ENCODE data around the gene CHGA.

The CHGA gene

GRCh38 chr14:92926180-92926845 is 3.4 kb downstream of the CHGA start:
- Histone ChIP-seq H3K27ac (no peak overlapping the region), H3K4me3 (no peak overlapping the region)
- DNase-seq (ENCODE audit: low spot score), result no peak
- no peak for TF ChIP-seq CTCF (IDR thresholded peaks at IDR 0.05)

GRCh38 chr14:92926931-92927330 is 4.0 kb downstream of the CHGA start:
- no peak for DNase-seq (ENCODE audit: low spot score)
- no peak overlapping the region for H3K27ac ChIP-seq
- no peak overlapping the region for H3K4me3 ChIP-seq
- TF ChIP-seq CTCF (IDR thresholded peaks at IDR 0.05), result no peak

GRCh38 chr14:92927349-92928257 is 4.7 kb downstream of the CHGA start:
- no peak for DNase-seq (ENCODE audit: low spot score)
- no peak for TF ChIP-seq CTCF (IDR thresholded peaks at IDR 0.05)
- H3K27ac ChIP-seq, result no peak overlapping the region

GRCh38 chr14:92928258-92928629 is 5.3 kb downstream of the CHGA start:
- H3K4me3 ChIP-seq, result no peak overlapping the region
- no peak for DNase-seq (ENCODE audit: low spot score)
- no peak for TF ChIP-seq CTCF (IDR thresholded peaks at IDR 0.05)
- H3K27ac ChIP-seq, result no peak overlapping the region

More at GRCh38 chr14:92927349-92928257, 4.7 kb downstream of the CHGA start:
- no peak overlapping the region for H3K4me3 ChIP-seq

- no peak for TF ChIP-seq CTCF (IDR thresholded peaks at IDR 0.05)
- no peak overlapping the region for H3K4me3 ChIP-seq
- H3K27ac ChIP-seq, result no peak overlapping the region
- DNase-seq (ENCODE audit: low spot score), result no peak
Observed at GRCh38 chr14:92928961-92929688, 6.2 kb downstream of the CHGA start.

- H3K27ac ChIP-seq, result no peak overlapping the region
- no peak for TF ChIP-seq CTCF (IDR thresholded peaks at IDR 0.05)
- DNase-seq (ENCODE audit: low spot score), result no peak
- H3K4me3 ChIP-seq, result no peak overlapping the region
Observed at GRCh38 chr14:92929689-92930608, 7.0 kb downstream of the CHGA start.
